Fibroblast of mammary gland (primary cell): ENCODE data around the gene ZNF335.

ENCODE experiments used
- DNase-seq: peaks from one replicate; pipeline ENCODE4 v3.0.0-alpha.2; 2010; ENCODE audit warnings: low read depth
- H3K4me3 ChIP-seq: 2 replicates; pipeline ENCODE4 v1.5.1; 2011; ENCODE audit warnings: low read depth, mild to moderate bottlenecking, low read length, moderate library complexity; ENCODE audit not compliant: control insufficient read depth
- TF ChIP-seq, protein P1 (sequence below): conservative IDR thresholded peaks from 2 replicates; pipeline ENCODE4 v1.5.1; 2011; ENCODE audit warnings: low read depth, low read length, inconsistent platforms; ENCODE audit not compliant: control insufficient read depth, insufficient read depth

Gene ZNF335

DNA sequence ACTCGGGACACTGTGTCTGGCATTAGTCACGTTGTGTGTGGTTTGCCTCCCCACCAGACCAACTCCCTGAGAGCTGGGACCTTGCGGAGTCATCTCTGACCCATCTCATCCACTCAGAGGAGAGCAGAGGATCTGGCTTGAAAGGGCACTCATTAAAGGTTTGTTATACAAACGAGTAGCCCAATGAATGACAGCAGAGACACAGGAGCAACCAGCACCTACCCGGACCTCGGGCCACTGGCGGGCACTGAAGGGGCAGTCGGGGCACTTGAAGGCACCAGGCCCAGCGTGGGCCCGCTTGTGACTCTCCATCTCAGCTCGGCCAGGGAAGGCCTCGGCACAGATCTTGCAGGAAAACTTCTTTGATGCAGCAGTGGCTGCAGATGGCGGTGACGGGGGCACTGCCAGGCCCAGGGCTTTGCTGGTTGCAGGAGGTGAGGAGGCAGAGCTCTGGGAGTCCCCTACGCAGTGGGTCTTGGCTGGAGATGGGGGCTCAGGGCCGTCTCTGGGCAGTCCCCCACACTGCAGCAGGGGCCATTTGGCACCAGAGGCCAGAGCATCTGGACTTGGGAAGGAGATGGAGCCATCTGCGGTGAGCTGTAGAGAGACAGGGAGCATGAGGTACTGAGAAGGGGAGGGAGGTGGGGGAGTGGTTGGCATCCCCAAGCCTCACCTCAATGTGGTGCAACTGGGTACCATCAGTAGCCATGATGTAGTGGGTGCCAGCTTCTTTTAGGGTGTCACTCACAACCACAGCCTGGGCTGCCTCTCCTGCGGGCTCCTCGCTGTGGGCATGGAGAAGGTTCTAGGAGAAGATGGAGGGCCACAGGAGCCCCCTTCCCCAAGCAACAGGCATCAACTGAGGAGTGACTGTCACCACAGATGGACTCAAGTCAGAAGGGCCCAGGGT, 19.8 kb downstream of the ZNF335 start:
- no peak for DNase-seq
- TF ChIP-seq, protein P1, sequence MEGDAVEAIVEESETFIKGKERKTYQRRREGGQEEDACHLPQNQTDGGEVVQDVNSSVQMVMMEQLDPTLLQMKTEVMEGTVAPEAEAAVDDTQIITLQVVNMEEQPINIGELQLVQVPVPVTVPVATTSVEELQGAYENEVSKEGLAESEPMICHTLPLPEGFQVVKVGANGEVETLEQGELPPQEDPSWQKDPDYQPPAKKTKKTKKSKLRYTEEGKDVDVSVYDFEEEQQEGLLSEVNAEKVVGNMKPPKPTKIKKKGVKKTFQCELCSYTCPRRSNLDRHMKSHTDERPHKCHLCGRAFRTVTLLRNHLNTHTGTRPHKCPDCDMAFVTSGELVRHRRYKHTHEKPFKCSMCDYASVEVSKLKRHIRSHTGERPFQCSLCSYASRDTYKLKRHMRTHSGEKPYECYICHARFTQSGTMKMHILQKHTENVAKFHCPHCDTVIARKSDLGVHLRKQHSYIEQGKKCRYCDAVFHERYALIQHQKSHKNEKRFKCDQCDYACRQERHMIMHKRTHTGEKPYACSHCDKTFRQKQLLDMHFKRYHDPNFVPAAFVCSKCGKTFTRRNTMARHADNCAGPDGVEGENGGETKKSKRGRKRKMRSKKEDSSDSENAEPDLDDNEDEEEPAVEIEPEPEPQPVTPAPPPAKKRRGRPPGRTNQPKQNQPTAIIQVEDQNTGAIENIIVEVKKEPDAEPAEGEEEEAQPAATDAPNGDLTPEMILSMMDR: no peak
- H3K4me3 ChIP-seq: no peak overlapping the region

DNA sequence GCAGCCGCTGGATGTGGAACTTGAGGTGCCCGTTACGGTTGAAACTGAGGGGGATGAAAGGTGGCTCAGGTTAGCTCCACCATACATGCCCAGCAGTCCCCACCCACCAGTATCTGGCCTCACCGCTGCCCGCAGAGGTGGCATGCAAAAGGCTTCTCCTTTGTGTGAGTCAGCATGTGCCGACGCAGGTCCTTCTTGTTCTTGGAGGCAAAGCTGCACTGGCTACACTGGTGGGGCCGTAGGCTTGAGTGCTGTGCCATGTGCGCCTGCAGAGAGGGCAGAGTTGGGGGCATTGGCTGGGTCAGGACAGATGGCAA, 21.7 kb downstream of the ZNF335 start:
- DNase-seq: no peak
- H3K4me3 ChIP-seq: no peak overlapping the region
- TF ChIP-seq, protein P1: no peak

DNA sequence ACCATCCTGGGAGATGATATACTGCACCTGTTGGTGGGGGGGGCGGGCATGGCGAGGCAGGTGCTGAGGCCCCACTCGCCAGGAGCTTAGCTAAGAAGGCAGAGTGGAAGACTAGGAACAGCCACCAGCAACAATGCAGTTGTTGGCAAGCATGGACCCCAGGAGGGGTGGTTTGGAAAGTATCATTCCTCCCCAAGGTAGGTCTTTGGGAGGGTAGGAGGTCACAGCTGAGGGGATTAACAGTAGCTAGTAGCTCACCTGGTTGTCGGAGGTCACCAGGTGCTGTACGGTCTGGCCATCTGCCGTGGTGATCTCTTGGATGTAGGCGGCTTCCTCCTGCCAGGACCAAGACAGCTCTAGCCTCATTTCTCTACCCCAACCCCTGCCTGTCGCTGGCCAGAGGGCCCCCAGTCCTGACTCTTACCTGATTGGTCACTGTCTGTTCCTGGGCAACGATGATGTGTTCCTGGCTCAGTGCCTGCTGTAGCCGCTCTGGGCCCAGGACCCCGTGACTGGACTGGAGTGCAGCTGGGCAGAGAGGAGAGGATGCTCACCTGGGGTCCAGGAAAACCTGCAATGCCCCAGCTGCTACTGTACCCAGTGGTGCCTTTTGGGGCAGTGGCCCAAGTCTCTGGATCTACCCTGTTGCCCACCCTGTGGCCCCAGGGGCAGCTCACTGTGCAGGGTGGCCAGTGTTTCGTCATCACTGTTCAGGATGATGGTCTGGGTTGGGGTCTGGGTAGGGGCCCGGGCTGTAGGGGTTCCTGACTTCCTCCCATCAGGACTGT, 22.3 kb downstream of the ZNF335 start:
- DNase-seq: no peak
- TF ChIP-seq, protein P1: no peak
- H3K4me3 ChIP-seq: no peak overlapping the region

DNA sequence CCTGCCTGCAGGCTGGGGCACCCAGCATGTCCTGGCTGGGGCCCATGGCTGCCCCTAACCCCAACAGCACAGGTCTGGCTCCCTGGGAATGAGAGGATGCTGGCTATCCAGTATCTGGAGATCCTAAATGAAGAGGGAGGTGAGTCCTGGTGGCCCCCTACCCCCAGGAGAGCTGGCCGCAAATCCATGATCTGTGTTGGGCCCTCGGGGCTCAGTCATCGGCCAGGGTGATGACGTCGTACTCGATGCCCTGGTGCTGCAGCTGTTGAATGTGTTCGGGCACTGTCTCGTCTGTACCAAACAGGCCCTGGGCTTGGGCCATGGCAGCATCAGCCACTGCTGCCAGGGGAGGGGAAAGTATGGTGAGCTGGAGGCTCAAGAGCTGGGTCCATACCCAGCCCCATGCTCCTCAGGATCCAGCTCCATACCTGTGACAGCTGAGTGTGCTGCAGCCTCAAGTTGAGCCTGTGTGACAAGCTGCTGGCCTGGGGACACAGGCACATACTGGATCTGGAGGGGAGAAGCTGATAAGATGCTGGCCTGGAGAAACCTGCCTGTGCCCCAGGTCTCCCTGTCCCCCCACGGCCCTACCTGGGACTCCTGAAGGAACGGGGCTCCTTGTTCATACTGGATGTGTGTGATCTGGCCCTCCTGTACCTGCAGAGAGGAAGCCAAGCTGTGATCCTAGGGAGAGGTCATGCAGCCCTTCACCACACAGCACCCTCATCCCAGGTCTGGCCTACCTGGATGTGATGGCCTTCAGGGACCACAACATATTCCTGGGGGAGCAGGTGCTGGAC, 23.1 kb downstream of the ZNF335 start:
- TF ChIP-seq, protein P1: no peak
- DNase-seq: no peak
- H3K4me3 ChIP-seq: no peak overlapping the region

DNA sequence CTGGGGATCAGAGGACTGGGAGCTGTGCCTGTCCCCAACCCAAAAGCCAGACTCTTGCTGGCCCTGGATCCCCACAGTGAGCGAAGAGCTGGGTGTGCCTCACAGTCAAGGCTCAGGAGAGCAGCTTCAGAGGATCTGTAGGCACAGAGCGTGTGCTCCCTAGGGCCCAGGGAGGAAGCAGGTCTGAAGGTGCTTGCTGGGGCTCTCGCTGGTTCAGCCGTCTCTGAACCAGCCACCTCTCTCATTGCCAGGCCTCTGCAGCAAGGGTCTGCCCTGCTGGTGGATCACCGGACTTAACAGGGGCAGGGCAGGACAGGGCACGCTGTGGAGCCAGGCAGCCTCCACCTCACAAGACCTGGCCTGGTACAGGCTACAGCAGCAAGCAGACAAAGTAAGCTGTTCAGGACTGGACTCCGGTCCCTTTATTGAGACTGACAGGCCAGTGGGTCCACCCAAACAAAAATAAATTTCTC, 23.7 kb downstream of the ZNF335 start:
- no peak overlapping the region for H3K4me3 ChIP-seq
- DNase-seq: no peak
- TF ChIP-seq, protein P1: no peak

DNA sequence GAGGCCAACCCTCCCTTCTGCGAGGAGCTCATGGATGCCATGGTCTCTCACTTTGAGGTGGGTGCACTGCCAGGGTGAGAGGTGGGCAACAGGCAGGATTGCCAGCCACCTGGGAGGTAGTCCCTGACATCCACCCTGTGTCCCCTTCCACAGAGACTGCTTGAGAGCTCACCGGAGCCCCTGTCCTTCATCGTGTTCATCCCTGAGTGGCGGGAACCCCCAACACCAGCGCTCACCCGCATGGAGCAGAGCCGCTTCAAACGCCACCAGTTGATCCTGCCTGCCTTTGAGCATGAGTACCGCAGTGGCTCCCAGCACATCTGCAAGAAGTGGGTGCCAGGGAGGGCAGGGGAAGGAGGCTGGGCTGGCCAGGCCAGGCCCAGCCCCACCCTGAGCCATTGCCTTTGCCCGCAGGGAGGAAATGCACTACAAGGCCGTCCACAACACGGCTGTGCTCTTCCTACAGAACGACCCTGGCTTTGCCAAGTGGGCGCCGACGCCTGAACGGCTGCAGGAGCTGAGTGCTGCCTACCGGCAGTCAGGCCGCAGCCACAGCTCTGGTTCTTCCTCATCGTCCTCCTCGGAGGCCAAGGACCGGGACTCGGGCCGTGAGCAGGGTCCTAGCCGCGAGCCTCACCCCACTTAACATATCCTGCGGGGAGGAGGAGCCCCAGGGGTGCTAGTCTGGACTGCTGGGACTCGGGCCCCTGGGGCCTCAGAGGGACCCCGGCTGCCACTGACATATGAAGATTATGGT, 24.7 kb downstream of the ZNF335 start:
- TF ChIP-seq, protein P1: no peak
- DNase-seq: no peak
- H3K4me3 ChIP-seq: no peak overlapping the region
